Liver (tissue), 9 donors: ENCODE measurements around the gene AHRR. TPM values are rescaled to one million over a fixed set of nuclear protein-coding genes. Genes with fewer than 3 reads are reported as not detected.
A peak's percentile ranks its signal among the peaks of the same experiment; 100 is the strongest.

Source experiments
- DNase-seq: peaks from one replicate; pipeline ENCODE4 v3.0.0-alpha.2; 2017; ENCODE audit warnings: low spot score
- H3K27ac ChIP-seq, 2 donors: one replicate each; pipeline ENCODE4 v1.7.0; 2013; ENCODE audit warnings: inconsistent platforms in 2 of 2, low read length in 2 of 2, control low read depth in 1 of 2, low read depth in 1 of 2, mild to moderate bottlenecking in 1 of 2
- H3K27me3 ChIP-seq, 4 donors: one replicate each; pipeline versions ENCODE4 v1.6.1 to v1.7.0; 2013; ENCODE audit warnings: low read length in 3 of 4, inconsistent platforms in 1 of 4, mild to moderate bottlenecking in 1 of 4, moderate library complexity in 1 of 4; ENCODE audit not compliant: control insufficient read depth in 4 of 4, insufficient read depth in 4 of 4
- H3K36me3 ChIP-seq, 4 donors: one replicate each; pipeline versions ENCODE4 v1.6.1 to v1.7.0; 2013; ENCODE audit warnings: low read length in 3 of 4, mild to moderate bottlenecking in 3 of 4, low read depth in 1 of 4, moderate library complexity in 1 of 4; ENCODE audit not compliant: control insufficient read depth in 4 of 4, insufficient read depth in 3 of 4
- H3K4me1 ChIP-seq, 4 donors: one replicate each; pipeline versions ENCODE4 v1.6.1 to v1.7.0; 2013; ENCODE audit warnings: low read length in 3 of 4, mild to moderate bottlenecking in 3 of 4, moderate library complexity in 1 of 4; ENCODE audit not compliant: control insufficient read depth in 4 of 4, insufficient read depth in 4 of 4
- H3K4me3 ChIP-seq, 3 donors: one replicate each; pipeline versions ENCODE4 v1.6.1 to v1.7.0; 2013; ENCODE audit warnings: low read length in 3 of 3, control low read depth in 1 of 3, low read depth in 1 of 3, mild to moderate bottlenecking in 1 of 3
- H3K9ac ChIP-seq, 2 donors: one replicate each; pipeline ENCODE4 v1.7.0; 2013; ENCODE audit warnings: low read length in 2 of 2, mild to moderate bottlenecking in 2 of 2, moderate library complexity in 2 of 2, control low read depth in 1 of 2, low read depth in 1 of 2
- H3K9me3 ChIP-seq, 4 donors: one replicate each; pipeline versions ENCODE4 v1.6.1 to v1.7.0; 2013; ENCODE audit warnings: low read length in 3 of 4; ENCODE audit not compliant: control insufficient read depth in 4 of 4
- EGR1 ChIP-seq, 2 donors: IDR thresholded peaks; 2 replicates each; pipeline ENCODE4 v1.6.1; 2016 to 2018; ENCODE audit warnings: antibody characterized with exemption in 2 of 2, low read depth in 2 of 2
- FOXA1 ChIP-seq: IDR thresholded peaks from 2 replicates; pipeline ENCODE4 v1.6.1; 2016; ENCODE audit warnings: antibody characterized with exemption
- FOXA2 ChIP-seq: IDR thresholded peaks from 2 replicates; pipeline ENCODE4 v1.6.1; 2016; ENCODE audit warnings: antibody characterized with exemption
- GABPA ChIP-seq, 2 donors: IDR thresholded peaks in 1 of 2; conservative IDR thresholded peaks in 1 of 2; 2 replicates each; pipeline ENCODE4 v1.6.1; 2016; ENCODE audit warnings: antibody characterized with exemption in 2 of 2, mild to moderate bottlenecking in 1 of 2, moderate library complexity in 1 of 2
- HNF4A ChIP-seq, 2 donors: conservative IDR thresholded peaks; 2 replicates each; pipeline ENCODE4 v1.6.1; 2016; ENCODE audit warnings: antibody characterized with exemption in 2 of 2, mild to moderate bottlenecking in 2 of 2
- HNF4G ChIP-seq: IDR thresholded peaks from 2 replicates; pipeline ENCODE4 v1.6.1; 2016; ENCODE audit warnings: antibody characterized with exemption
- JUND ChIP-seq, 2 donors: IDR thresholded peaks; 2 replicates each; pipeline ENCODE4 v1.6.1; 2016; ENCODE audit warnings: antibody characterized with exemption in 2 of 2
- NR2F2 ChIP-seq: IDR thresholded peaks from 2 replicates; pipeline ENCODE4 v1.6.1; 2016; ENCODE audit warnings: antibody characterized with exemption
- RAD21 ChIP-seq, 2 donors: IDR thresholded peaks; 2 replicates each; pipeline ENCODE4 v1.6.1; 2016; ENCODE audit warnings: antibody characterized with exemption in 2 of 2, mild to moderate bottlenecking in 2 of 2
- RXRA ChIP-seq, 2 donors: IDR thresholded peaks; 2 replicates each; pipeline ENCODE4 v1.6.1; 2017 to 2018; ENCODE audit warnings: antibody characterized with exemption in 2 of 2, mild to moderate bottlenecking in 1 of 2
- SP1 ChIP-seq: IDR thresholded peaks from 2 replicates; pipeline ENCODE4 v1.6.1; 2018; ENCODE audit warnings: antibody characterized with exemption, mild to moderate bottlenecking
- TAF1 ChIP-seq: conservative IDR thresholded peaks from 2 replicates; pipeline ENCODE4 v1.6.1; 2016; ENCODE audit warnings: antibody characterized with exemption, mild to moderate bottlenecking
- YY1 ChIP-seq: IDR thresholded peaks from 2 replicates; pipeline ENCODE4 v1.6.1; 2016; ENCODE audit warnings: antibody characterized with exemption, mild to moderate bottlenecking
- WGBS: extraction: QIAGEN DNeasy Blood & Tissue Kit; methylation state at CpG from one replicate; pipeline ENCODE4 v1.1.7; 2013; 5-methylcytosine and 5-hydroxymethylcytosine counted together
- polyA plus RNA-seq, 2 donors: library from polyadenylated mRNA; stranded (reverse) in 1 of 2; unstranded in 1 of 2; fragments of 200-250 nt in 1 of 2; fragments of >200 nt in 1 of 2; fragmentation: Nextera tagmentation in 1 of 2; extraction: Ambion mirVana in 1 of 2; gene quantifications; one replicate each; pipeline versions ENCODE4 v1.2.1 to v1.2.3, GENCODE V29; 2013 to 2015
- total RNA-seq, 2 donors: library from RNA; depleted of rRNA; stranded (reverse); fragments of >200 nt; gene quantifications; one replicate each; pipeline ENCODE4 v1.2.3, GENCODE V29; 2014
- TF ChIP-seq, protein P1 (sequence below): IDR thresholded peaks from 2 replicates; pipeline ENCODE4 v1.6.1; 2016; ENCODE audit warnings: antibody characterized with exemption
- TF ChIP-seq, protein P2 (sequence below): IDR thresholded peaks from 2 replicates; pipeline ENCODE4 v1.6.1; 2016; ENCODE audit warnings: antibody characterized with exemption
- TF ChIP-seq, protein P3 (sequence below): IDR thresholded peaks from 2 replicates; pipeline ENCODE4 v1.6.1; 2016; ENCODE audit warnings: antibody characterized with exemption
- TF ChIP-seq, protein P4 (sequence below): IDR thresholded peaks from 2 replicates; pipeline ENCODE4 v1.6.1; 2016; ENCODE audit warnings: antibody characterized with exemption, mild to moderate bottlenecking
- TF ChIP-seq, protein P5 (sequence below): fragments of 150-350 bp; IDR thresholded peaks from 2 replicates; pipeline ENCODE4 v1.5.1; 2017; ENCODE audit warnings: improper control_type of control experiment, low read depth, low read length; ENCODE audit not compliant: missing input control
- donor health status: healthy.
- donor health status: healthy.
- donor health status: healthy.
- donor health status: healthy.
- donor health status: healthy.

The AHRR gene
- total and polyA plus RNA-seq, 4 donors, result 0.15 to 0.47 (median 0.24) TPM

DNA sequence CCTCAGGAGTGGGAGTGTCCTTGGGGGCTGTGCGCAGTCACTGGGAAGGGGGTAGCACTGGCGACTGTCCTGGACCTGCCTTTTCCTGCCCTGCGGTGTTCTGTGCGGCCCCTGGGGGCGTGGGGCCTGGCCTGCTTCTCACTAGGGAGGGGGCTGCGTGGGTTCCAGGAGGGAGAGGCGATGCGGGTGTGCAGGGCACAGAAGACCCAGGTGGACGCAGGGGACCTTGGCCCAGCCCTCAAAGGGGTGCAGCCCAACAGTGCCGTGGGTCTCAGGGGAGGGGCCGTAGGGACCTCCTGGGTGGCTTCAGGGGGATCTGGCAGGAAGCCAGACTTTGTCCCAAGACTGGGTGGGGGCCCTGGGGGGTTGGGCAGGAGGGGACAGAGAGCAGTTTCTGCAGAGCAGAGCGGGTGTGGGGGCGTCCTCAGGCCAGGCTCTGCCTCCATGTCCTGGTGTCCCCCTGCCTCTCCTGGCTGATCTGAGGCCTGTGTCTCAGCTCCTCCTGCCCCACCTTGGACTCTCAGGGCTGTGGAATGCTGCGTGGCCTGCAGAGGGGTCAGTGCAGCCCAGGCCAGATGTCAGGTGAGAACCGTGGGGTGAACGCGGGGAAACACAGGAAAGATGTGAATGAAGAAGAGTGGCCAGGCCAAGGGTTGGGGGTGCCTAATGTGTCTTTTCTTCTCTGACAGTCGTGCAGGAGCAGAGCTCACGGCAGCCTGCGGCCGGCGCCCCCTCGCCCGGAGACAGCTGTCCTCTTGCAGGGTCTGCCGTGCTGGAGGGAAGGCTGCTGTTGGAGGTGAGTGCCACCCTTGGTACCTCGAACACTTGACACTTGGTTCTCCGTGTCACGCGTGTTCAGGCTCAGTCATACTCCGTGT lies 54.6 kb downstream of the AHRR start:
- no peak overlapping the region for H3K9ac ChIP-seq
- peak; percentile 32 for DNase-seq
- no peak overlapping the region for H3K27ac ChIP-seq
- no peaks in the 10 kb centered on the region for H3K36me3 ChIP-seq
- H3K9me3 ChIP-seq, result peaks cover 0 to 2% (median 0%) of the 10 kb centered on the region in 4 donors
- H3K4me1 ChIP-seq, result peaks cover 0 to 3% (median 0%) of the 10 kb centered on the region in 4 donors
- WGBS, result 90% methylated on average over 30 of the region's 30 CpGs
- TF ChIP-seq EGR1 (IDR thresholded peaks at IDR 0.05; ENCODE audit: low read depth in 2 of 2) (no peak), HNF4A (conservative IDR thresholded peaks at IDR 0.05) (no peak), HNF4G (no peak), SP1 (no peak), TAF1 (no peak), FOXA1 (no peak), GABPA (IDR thresholded peaks at IDR 0.05 in 1 of 2, conservative IDR thresholded peaks at IDR 0.05 in 1 of 2) (no peak), JUND (IDR thresholded peaks at IDR 0.05) (no peak), YY1 (no peak), FOXA2 (no peak)
- TF ChIP-seq, protein P1, sequence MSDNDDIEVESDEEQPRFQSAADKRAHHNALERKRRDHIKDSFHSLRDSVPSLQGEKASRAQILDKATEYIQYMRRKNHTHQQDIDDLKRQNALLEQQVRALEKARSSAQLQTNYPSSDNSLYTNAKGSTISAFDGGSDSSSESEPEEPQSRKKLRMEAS, result no peak
- TF ChIP-seq, protein P2, sequence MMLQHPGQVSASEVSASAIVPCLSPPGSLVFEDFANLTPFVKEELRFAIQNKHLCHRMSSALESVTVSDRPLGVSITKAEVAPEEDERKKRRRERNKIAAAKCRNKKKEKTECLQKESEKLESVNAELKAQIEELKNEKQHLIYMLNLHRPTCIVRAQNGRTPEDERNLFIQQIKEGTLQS, result no peak
- no peak overlapping the region for H3K4me3 ChIP-seq
- H3K27me3 ChIP-seq, result no peaks in the 10 kb centered on the region

DNA sequence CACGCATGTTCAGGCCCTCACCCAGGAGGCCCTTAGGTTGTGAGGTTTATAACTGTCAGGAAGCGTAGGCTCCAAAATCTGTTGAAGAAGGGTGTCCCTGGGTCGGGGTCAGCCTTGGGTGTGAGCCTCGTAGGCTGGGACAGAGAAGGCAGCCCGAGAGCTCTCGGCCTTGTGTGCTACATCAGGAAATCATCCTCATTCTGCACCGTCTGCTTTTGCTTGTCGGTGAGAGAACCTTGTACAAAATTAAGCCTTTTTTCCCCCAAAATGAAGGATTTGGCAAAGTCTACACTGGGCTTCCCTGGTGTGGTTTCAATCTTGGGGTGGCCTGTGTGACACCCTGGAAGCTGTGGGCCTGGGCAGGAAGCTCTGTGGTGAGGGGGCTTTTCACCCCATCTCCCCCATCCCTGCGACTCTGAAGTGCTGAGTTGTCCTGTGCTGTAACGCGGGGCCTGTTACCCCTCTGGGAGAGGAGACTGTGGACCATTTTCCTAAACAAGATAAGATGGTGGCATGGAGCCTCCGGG lies 55.3 kb downstream of the AHRR start:
- Histone ChIP-seq H3K9me3 (peaks cover 0 to 2% (median 0%) of the 10 kb centered on the region in 4 donors), H3K4me1 (peaks cover 0 to 3% (median 0%) of the 10 kb centered on the region in 4 donors), H3K4me3 (no peak overlapping the region), H3K27ac (no peak overlapping the region), H3K36me3 (no peaks in the 10 kb centered on the region), H3K9ac (no peak overlapping the region), H3K27me3 (no peaks in the 10 kb centered on the region)
- no peak for DNase-seq
- 94% methylated on average over 12 of the region's 12 CpGs for WGBS
- TF ChIP-seq FOXA2 (no peak), RXRA (IDR thresholded peaks at IDR 0.05) (no peak), HNF4G (no peak), SP1 (no peak), RAD21 (IDR thresholded peaks at IDR 0.05) (no peak), HNF4A (conservative IDR thresholded peaks at IDR 0.05) (no peak), NR2F2 (no peak)
- TF ChIP-seq, protein P1, result no peak
- TF ChIP-seq, protein P3, sequence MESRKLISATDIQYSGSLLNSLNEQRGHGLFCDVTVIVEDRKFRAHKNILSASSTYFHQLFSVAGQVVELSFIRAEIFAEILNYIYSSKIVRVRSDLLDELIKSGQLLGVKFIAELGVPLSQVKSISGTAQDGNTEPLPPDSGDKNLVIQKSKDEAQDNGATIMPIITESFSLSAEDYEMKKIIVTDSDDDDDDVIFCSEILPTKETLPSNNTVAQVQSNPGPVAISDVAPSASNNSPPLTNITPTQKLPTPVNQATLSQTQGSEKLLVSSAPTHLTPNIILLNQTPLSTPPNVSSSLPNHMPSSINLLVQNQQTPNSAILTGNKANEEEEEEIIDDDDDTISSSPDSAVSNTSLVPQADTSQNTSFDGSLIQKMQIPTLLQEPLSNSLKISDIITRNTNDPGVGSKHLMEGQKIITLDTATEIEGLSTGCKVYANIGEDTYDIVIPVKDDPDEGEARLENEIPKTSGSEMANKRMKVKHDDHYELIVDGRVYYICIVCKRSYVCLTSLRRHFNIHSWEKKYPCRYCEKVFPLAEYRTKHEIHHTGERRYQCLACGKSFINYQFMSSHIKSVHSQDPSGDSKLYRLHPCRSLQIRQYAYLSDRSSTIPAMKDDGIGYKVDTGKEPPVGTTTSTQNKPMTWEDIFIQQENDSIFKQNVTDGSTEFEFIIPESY, result no peak
- TF ChIP-seq, protein P4, sequence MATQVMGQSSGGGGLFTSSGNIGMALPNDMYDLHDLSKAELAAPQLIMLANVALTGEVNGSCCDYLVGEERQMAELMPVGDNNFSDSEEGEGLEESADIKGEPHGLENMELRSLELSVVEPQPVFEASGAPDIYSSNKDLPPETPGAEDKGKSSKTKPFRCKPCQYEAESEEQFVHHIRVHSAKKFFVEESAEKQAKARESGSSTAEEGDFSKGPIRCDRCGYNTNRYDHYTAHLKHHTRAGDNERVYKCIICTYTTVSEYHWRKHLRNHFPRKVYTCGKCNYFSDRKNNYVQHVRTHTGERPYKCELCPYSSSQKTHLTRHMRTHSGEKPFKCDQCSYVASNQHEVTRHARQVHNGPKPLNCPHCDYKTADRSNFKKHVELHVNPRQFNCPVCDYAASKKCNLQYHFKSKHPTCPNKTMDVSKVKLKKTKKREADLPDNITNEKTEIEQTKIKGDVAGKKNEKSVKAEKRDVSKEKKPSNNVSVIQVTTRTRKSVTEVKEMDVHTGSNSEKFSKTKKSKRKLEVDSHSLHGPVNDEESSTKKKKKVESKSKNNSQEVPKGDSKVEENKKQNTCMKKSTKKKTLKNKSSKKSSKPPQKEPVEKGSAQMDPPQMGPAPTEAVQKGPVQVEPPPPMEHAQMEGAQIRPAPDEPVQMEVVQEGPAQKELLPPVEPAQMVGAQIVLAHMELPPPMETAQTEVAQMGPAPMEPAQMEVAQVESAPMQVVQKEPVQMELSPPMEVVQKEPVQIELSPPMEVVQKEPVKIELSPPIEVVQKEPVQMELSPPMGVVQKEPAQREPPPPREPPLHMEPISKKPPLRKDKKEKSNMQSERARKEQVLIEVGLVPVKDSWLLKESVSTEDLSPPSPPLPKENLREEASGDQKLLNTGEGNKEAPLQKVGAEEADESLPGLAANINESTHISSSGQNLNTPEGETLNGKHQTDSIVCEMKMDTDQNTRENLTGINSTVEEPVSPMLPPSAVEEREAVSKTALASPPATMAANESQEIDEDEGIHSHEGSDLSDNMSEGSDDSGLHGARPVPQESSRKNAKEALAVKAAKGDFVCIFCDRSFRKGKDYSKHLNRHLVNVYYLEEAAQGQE, result no peak
- TF ChIP-seq, protein P2, result no peak
- TF ChIP-seq, protein P5, sequence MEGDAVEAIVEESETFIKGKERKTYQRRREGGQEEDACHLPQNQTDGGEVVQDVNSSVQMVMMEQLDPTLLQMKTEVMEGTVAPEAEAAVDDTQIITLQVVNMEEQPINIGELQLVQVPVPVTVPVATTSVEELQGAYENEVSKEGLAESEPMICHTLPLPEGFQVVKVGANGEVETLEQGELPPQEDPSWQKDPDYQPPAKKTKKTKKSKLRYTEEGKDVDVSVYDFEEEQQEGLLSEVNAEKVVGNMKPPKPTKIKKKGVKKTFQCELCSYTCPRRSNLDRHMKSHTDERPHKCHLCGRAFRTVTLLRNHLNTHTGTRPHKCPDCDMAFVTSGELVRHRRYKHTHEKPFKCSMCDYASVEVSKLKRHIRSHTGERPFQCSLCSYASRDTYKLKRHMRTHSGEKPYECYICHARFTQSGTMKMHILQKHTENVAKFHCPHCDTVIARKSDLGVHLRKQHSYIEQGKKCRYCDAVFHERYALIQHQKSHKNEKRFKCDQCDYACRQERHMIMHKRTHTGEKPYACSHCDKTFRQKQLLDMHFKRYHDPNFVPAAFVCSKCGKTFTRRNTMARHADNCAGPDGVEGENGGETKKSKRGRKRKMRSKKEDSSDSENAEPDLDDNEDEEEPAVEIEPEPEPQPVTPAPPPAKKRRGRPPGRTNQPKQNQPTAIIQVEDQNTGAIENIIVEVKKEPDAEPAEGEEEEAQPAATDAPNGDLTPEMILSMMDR, result no peak
